HepG2 (cell line): ENCODE results near the gene U2AF1L4. TPM values are rescaled to one million over a fixed set of nuclear protein-coding genes. Genes with fewer than 3 reads are reported as not detected.

ENCODE experiments used
- ERF ChIP-seq: IDR thresholded peaks from 2 replicates; pipeline ENCODE4 v1.6.1; 2018; ENCODE audit warnings: missing biosample characterization, missing genetic modification reagents
- KLF12 ChIP-seq: sonication (generic); formaldehyde crosslinking; IDR thresholded peaks from 2 replicates; pipeline ENCODE4 v1.4.0; 2020; ENCODE audit warnings: missing genetic modification reagents, borderline replicate concordance
- MXD4 ChIP-seq: IDR thresholded peaks from 2 replicates; pipeline ENCODE4 v1.6.1; 2016; ENCODE audit warnings: mild to moderate bottlenecking, missing biosample characterization, missing genetic modification reagents
- PAX8 ChIP-seq: sonication (generic); formaldehyde crosslinking; IDR thresholded peaks from 2 replicates; pipeline ENCODE4 v1.8.0; 2022; ENCODE audit warnings: mild to moderate bottlenecking, missing genetic modification reagents, borderline replicate concordance
- SIX1 ChIP-seq: sonication (generic); formaldehyde crosslinking; IDR thresholded peaks from 2 replicates; pipeline ENCODE4 v1.4.0; 2020; ENCODE audit warnings: missing genetic modification reagents, borderline replicate concordance
- SUZ12 ChIP-seq: fragments of 150-350 bp; IDR thresholded peaks from 2 replicates; pipeline ENCODE4 v1.6.1; 2014; ENCODE audit warnings: low read depth, low read length
- TOPORS ChIP-seq: sonication (generic); formaldehyde crosslinking; IDR thresholded peaks from 2 replicates; pipeline ENCODE4 v1.8.0; 2023; ENCODE audit warnings: mild to moderate bottlenecking, missing genetic modification reagents
- ZNF296 ChIP-seq: sonication (generic); formaldehyde crosslinking; conservative IDR thresholded peaks from 2 replicates; pipeline ENCODE4 v1.5.0; 2020; ENCODE audit warnings: mild to moderate bottlenecking, missing genetic modification reagents
- polyA plus RNA-seq, 8 experiments: library from polyadenylated mRNA; depleted of rRNA in 3 of 8; stranded (reverse) in 7 of 8; unstranded in 1 of 8; fragments of >200 nt; fragmentation: Illumina TruSeq in 4 of 8; extraction: Trizol in 4 of 8; gene quantifications; 2 replicates each; pipeline versions ENCODE4 v1.2.1 to v1.2.3, GENCODE V29; 2011 to 2016; ENCODE audit warnings: low read depth in 4 of 8, missing spikeins in 1 of 8, mixed read lengths in 1 of 8; ENCODE audit not compliant: insufficient read depth in 1 of 8
- total RNA-seq, 5 experiments: library from RNA; depleted of rRNA; stranded (reverse); fragments of >200 nt; fragmentation: Illumina TruSeq; extraction: Trizol; gene quantifications; 2 replicates each; pipeline ENCODE4 v1.2.3, GENCODE V29; 2016; ENCODE audit warnings: low read depth in 1 of 5
- TF ChIP-seq, protein P1 (sequence below): sonication (generic); formaldehyde crosslinking; IDR thresholded peaks from 2 replicates; pipeline ENCODE4 v1.4.0; 2020; ENCODE audit warnings: mild to moderate bottlenecking, missing genetic modification reagents, borderline replicate concordance
- TF ChIP-seq, protein P2 (sequence below): sonication (generic); formaldehyde crosslinking; IDR thresholded peaks from 2 replicates; pipeline ENCODE4 v1.4.0; 2020; ENCODE audit warnings: missing genetic modification reagents, borderline replicate concordance
- TF ChIP-seq, protein P3 (sequence below): sonication (generic); formaldehyde crosslinking; IDR thresholded peaks from 2 replicates; pipeline ENCODE4 v1.4.0; 2020; ENCODE audit warnings: missing genetic modification reagents

U2AF1L4 gene
- total and polyA plus RNA-seq, 2 of the 13 experiments (the other 11 are each of a cell fraction or from before 2014, with no cell fraction given), result 7.9 to 15.4 TPM

DNA sequence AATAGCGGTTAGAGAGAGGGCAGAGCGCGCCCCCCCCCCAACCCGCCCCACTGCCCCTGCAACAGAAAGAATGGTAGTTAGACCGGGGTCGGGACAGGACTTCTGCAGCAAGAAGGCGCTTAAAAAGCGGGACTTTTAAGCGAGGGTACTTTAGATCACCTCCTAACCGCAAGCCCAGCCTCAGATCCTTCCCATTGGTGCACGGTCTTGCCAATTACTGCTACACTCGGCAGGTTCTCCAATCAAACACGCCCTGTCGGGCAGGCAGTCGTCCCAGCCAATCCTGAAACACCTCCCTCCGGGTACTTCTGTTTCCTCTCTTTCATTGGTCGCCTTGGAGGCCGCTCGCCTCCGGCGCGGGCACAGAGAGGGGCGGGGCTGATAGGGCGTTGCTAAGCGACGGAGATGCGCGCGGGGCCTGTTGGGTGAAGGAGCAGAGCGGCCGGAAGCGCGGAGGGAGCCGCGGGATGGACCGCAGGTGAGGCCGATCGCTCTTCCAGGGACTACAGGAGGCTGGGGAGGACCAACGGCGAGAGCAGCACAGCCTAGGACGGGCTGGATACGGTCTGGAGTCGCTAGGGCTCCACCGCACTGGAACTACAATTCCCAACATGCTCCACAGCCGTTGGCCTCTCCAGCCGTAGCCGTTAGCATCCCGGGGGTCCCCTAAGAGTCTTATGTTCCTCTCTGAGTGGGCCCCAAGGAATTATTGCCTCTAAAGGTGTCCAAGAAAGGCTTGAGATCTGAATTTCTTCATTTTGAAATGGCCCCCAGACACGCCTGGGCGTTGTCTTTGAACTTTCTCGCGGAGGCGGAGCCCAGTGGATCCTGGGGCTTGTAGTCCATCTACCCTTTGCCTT, 12.8 kb upstream of the U2AF1L4 start, which contains the start of gene PROSER3 (continued):
- TF ChIP-seq, protein P1, sequence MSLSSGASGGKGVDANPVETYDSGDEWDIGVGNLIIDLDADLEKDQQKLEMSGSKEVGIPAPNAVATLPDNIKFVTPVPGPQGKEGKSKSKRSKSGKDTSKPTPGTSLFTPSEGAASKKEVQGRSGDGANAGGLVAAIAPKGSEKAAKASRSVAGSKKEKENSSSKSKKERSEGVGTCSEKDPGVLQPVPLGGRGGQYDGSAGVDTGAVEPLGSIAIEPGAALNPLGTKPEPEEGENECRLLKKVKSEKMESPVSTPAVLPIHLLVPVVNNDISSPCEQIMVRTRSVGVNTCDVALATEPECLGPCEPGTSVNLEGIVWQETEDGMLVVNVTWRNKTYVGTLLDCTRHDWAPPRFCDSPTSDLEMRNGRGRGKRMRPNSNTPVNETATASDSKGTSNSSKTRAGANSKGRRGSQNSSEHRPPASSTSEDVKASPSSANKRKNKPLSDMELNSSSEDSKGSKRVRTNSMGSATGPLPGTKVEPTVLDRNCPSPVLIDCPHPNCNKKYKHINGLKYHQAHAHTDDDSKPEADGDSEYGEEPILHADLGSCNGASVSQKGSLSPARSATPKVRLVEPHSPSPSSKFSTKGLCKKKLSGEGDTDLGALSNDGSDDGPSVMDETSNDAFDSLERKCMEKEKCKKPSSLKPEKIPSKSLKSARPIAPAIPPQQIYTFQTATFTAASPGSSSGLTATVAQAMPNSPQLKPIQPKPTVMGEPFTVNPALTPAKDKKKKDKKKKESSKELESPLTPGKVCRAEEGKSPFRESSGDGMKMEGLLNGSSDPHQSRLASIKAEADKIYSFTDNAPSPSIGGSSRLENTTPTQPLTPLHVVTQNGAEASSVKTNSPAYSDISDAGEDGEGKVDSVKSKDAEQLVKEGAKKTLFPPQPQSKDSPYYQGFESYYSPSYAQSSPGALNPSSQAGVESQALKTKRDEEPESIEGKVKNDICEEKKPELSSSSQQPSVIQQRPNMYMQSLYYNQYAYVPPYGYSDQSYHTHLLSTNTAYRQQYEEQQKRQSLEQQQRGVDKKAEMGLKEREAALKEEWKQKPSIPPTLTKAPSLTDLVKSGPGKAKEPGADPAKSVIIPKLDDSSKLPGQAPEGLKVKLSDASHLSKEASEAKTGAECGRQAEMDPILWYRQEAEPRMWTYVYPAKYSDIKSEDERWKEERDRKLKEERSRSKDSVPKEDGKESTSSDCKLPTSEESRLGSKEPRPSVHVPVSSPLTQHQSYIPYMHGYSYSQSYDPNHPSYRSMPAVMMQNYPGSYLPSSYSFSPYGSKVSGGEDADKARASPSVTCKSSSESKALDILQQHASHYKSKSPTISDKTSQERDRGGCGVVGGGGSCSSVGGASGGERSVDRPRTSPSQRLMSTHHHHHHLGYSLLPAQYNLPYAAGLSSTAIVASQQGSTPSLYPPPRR (CRISPR knock-in tag), result peak; percentile 25; the same call in 1 of the 2 replicates
- TF ChIP-seq MXD4 (CRISPR knock-in tag) (peak; percentile 66; the same call in 1 of the 2 replicates), KLF12 (CRISPR knock-in tag) (peak; percentile 33; the same call in 1 of the 2 replicates), ERF (CRISPR knock-in tag) (0 out of 2 replicates have a peak, but pooled peaks have one; percentile 38), PAX8 (CRISPR knock-in tag) (peak; percentile 57; the same call in 1 of the 2 replicates), TOPORS (CRISPR knock-in tag) (peak; percentile 38; the same call in 1 of the 2 replicates), SIX1 (CRISPR knock-in tag) (no peak), SUZ12 (peak; percentile 40), ZNF296 (CRISPR knock-in tag) (no peak)
- TF ChIP-seq, protein P2, sequence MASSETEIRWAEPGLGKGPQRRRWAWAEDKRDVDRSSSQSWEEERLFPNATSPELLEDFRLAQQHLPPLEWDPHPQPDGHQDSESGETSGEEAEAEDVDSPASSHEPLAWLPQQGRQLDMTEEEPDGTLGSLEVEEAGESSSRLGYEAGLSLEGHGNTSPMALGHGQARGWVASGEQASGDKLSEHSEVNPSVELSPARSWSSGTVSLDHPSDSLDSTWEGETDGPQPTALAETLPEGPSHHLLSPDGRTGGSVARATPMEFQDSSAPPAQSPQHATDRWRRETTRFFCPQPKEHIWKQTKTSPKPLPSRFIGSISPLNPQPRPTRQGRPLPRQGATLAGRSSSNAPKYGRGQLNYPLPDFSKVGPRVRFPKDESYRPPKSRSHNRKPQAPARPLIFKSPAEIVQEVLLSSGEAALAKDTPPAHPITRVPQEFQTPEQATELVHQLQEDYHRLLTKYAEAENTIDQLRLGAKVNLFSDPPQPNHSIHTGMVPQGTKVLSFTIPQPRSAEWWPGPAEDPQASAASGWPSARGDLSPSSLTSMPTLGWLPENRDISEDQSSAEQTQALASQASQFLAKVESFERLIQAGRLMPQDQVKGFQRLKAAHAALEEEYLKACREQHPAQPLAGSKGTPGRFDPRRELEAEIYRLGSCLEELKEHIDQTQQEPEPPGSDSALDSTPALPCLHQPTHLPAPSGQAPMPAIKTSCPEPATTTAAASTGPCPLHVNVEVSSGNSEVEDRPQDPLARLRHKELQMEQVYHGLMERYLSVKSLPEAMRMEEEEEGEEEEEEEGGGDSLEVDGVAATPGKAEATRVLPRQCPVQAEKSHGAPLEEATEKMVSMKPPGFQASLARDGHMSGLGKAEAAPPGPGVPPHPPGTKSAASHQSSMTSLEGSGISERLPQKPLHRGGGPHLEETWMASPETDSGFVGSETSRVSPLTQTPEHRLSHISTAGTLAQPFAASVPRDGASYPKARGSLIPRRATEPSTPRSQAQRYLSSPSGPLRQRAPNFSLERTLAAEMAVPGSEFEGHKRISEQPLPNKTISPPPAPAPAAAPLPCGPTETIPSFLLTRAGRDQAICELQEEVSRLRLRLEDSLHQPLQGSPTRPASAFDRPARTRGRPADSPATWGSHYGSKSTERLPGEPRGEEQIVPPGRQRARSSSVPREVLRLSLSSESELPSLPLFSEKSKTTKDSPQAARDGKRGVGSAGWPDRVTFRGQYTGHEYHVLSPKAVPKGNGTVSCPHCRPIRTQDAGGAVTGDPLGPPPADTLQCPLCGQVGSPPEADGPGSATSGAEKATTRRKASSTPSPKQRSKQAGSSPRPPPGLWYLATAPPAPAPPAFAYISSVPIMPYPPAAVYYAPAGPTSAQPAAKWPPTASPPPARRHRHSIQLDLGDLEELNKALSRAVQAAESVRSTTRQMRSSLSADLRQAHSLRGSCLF (CRISPR knock-in tag), result no peak
- TF ChIP-seq, protein P3, sequence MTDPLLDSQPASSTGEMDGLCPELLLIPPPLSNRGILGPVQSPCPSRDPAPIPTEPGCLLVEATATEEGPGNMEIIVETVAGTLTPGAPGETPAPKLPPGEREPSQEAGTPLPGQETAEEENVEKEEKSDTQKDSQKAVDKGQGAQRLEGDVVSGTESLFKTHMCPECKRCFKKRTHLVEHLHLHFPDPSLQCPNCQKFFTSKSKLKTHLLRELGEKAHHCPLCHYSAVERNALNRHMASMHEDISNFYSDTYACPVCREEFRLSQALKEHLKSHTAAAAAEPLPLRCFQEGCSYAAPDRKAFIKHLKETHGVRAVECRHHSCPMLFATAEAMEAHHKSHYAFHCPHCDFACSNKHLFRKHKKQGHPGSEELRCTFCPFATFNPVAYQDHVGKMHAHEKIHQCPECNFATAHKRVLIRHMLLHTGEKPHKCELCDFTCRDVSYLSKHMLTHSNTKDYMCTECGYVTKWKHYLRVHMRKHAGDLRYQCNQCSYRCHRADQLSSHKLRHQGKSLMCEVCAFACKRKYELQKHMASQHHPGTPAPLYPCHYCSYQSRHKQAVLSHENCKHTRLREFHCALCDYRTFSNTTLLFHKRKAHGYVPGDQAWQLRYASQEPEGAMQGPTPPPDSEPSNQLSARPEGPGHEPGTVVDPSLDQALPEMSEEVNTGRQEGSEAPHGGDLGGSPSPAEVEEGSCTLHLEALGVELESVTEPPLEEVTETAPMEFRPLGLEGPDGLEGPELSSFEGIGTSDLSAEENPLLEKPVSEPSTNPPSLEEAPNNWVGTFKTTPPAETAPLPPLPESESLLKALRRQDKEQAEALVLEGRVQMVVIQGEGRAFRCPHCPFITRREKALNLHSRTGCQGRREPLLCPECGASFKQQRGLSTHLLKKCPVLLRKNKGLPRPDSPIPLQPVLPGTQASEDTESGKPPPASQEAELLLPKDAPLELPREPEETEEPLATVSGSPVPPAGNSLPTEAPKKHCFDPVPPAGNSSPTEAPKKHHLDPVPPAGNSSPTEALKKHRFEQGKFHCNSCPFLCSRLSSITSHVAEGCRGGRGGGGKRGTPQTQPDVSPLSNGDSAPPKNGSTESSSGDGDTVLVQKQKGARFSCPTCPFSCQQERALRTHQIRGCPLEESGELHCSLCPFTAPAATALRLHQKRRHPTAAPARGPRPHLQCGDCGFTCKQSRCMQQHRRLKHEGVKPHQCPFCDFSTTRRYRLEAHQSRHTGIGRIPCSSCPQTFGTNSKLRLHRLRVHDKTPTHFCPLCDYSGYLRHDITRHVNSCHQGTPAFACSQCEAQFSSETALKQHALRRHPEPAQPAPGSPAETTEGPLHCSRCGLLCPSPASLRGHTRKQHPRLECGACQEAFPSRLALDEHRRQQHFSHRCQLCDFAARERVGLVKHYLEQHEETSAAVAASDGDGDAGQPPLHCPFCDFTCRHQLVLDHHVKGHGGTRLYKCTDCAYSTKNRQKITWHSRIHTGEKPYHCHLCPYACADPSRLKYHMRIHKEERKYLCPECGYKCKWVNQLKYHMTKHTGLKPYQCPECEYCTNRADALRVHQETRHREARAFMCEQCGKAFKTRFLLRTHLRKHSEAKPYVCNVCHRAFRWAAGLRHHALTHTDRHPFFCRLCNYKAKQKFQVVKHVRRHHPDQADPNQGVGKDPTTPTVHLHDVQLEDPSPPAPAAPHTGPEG, result no peak
